SK-N-SH (cell line): Measurements from ENCODE around the gene PKN2. TPM values are rescaled to one million over a fixed set of nuclear protein-coding genes. Genes with fewer than 3 reads are reported as not detected.

Source experiments
- CTCF ChIA-PET: fragments of 300-600, 350-600 bp; formaldehyde crosslinking; extraction: SDS; loops from one replicate; lab custom pipeline; 2021; lab: Yijun Ruan, JAX
- POLR2A ChIA-PET: fragments of 350-600 bp; sonication (Branson Sonifier 250); formaldehyde crosslinking; extraction: SDS; loops from one replicate; lab custom pipeline; 2020; ENCODE audit warnings: antibody characterized with exemption, inconsistent platforms; lab: Yijun Ruan, JAX
- DNase-seq: peaks from one replicate; pipeline ENCODE4 v3.0.0; 2012
- H2AFZ ChIP-seq: fragments of 200-600 bp; sonication (generic); 2 replicates; pipeline ENCODE4 v1.8.1; 2016; ENCODE audit warnings: antibody characterized with exemption, mild to moderate bottlenecking, low read depth
- H3F3A ChIP-seq: fragments of 200-600 bp; sonication (generic); replicated peaks from 2 replicates; pipeline ENCODE3; 2016; ENCODE audit warnings: antibody characterized with exemption, mild to moderate bottlenecking; ENCODE audit not compliant: insufficient read depth
- H3K27ac ChIP-seq, 2 experiments: fragments of 200-500 bp in 1 of 2; fragments of 200-600 bp in 1 of 2; sonication (Bioruptor generic) in 1 of 2; sonication (generic), shearing (Covaris generic) in 1 of 2; 2 replicates each; pipeline versions ENCODE4 v1.5.1 to v1.6.1; 2014 to 2016; ENCODE audit warnings: low read depth in 2 of 2, inconsistent platforms in 1 of 2, low read length in 1 of 2, mild to moderate bottlenecking in 1 of 2, mixed read lengths in 1 of 2
- H3K27me3 ChIP-seq: fragments of 200-600 bp; sonication (generic), shearing (Covaris generic); 2 replicates; pipeline ENCODE4 v1.6.1; 2016; ENCODE audit warnings: mixed run types; ENCODE audit not compliant: insufficient read depth
- H3K36me3 ChIP-seq, 2 experiments: fragments of 200-500 bp in 1 of 2; fragments of 200-600 bp in 1 of 2; sonication (Bioruptor generic) in 1 of 2; sonication (generic) in 1 of 2; replicated peaks in 1 of 2; 2 replicates each; pipeline versions ENCODE3 to v1.5.1; 2014 to 2016; ENCODE audit warnings: low read length in 1 of 2, mild to moderate bottlenecking in 1 of 2; ENCODE audit not compliant: insufficient read depth in 2 of 2, control insufficient read depth in 1 of 2
- H3K4me1 ChIP-seq, 2 experiments: fragments of 200-500 bp in 1 of 2; fragments of 200-600 bp in 1 of 2; sonication (Bioruptor generic) in 1 of 2; sonication (generic), shearing (Covaris generic) in 1 of 2; 2 replicates each; pipeline versions ENCODE4 v1.5.1 to v1.6.1; 2014 to 2016; ENCODE audit warnings: low read depth in 1 of 2, low read length in 1 of 2, mixed run types in 1 of 2; ENCODE audit not compliant: insufficient read depth in 2 of 2, control insufficient read depth in 1 of 2
- H3K4me2 ChIP-seq: fragments of 200-600 bp; sonication (generic), shearing (Covaris generic); 2 replicates; pipeline ENCODE4 v1.6.1; 2017; ENCODE audit warnings: mixed run types
- H3K4me3 ChIP-seq, 2 experiments: fragments of 200-500 bp in 1 of 2; fragments of 200-600 bp in 1 of 2; sonication (Bioruptor generic) in 1 of 2; sonication (generic), shearing (Covaris generic) in 1 of 2; 2 replicates each; pipeline versions ENCODE4 v1.5.1 to v1.8.1; 2014 to 2016; ENCODE audit warnings: low read depth in 2 of 2, inconsistent platforms in 1 of 2, low read length in 1 of 2, mild to moderate bottlenecking in 1 of 2, mixed read lengths in 1 of 2, moderate library complexity in 1 of 2
- H3K79me2 ChIP-seq: fragments of 200-600 bp; sonication (generic); 2 replicates; pipeline ENCODE4 v1.8.1; 2017; ENCODE audit warnings: mild to moderate bottlenecking; ENCODE audit not compliant: insufficient read depth
- H3K9ac ChIP-seq: fragments of 200-600 bp; sonication (generic); 2 replicates; pipeline ENCODE4 v1.6.1; 2017; ENCODE audit warnings: mixed run types
- H3K9me2 ChIP-seq: fragments of 200-600 bp; sonication (generic); 2 replicates; pipeline ENCODE4 v1.6.1; 2017; ENCODE audit warnings: mixed run types
- H3K9me3 ChIP-seq: fragments of 200-600 bp; sonication (generic); 2 replicates; pipeline ENCODE4 v1.6.1; 2017; ENCODE audit warnings: mixed run types, mild to moderate bottlenecking, moderate library complexity
- H4K20me1 ChIP-seq: fragments of 200-600 bp; sonication (generic); 2 replicates; pipeline ENCODE4 v1.6.1; 2017; ENCODE audit warnings: mild to moderate bottlenecking, mixed run types; ENCODE audit not compliant: insufficient read depth
- CHD2 ChIP-seq: fragments of 150-350 bp; IDR thresholded peaks from 2 replicates; pipeline ENCODE4 v1.6.1; 2018; ENCODE audit warnings: low read length; ENCODE audit not compliant: partially characterized antibody
- FOXM1 ChIP-seq: IDR thresholded peaks from 2 replicates; pipeline ENCODE4 v1.4.0; 2012; ENCODE audit warnings: low read depth, mild to moderate bottlenecking
- JUND ChIP-seq: IDR thresholded peaks from 2 replicates; pipeline ENCODE4 v1.4.0; 2012
- MAX ChIP-seq: IDR thresholded peaks from 2 replicates; pipeline ENCODE4 v1.4.0; 2012; ENCODE audit warnings: low read depth
- NFIC ChIP-seq: IDR thresholded peaks from 2 replicates; pipeline ENCODE4 v1.4.0; 2012; ENCODE audit warnings: borderline replicate concordance
- PBX3 ChIP-seq: IDR thresholded peaks from 2 replicates; pipeline ENCODE4; 2012
- RAD21 ChIP-seq: IDR thresholded peaks from 2 replicates; pipeline ENCODE4 v1.6.1; 2012; ENCODE audit warnings: mild to moderate bottlenecking, low read length
- RCOR1 ChIP-seq: fragments of 150-350 bp; IDR thresholded peaks from 2 replicates; pipeline ENCODE4 v1.6.1; 2017; ENCODE audit warnings: antibody characterized with exemption, low read length
- REST ChIP-seq: IDR thresholded peaks from 2 replicates; pipeline ENCODE4 v1.6.1; 2012; ENCODE audit warnings: mild to moderate bottlenecking, low read depth, low read length, moderate library complexity
- RXRA ChIP-seq: IDR thresholded peaks from 2 replicates; pipeline ENCODE4 v1.4.0; 2012; ENCODE audit warnings: low read depth, mild to moderate bottlenecking, borderline replicate concordance
- SMC3 ChIP-seq: IDR thresholded peaks from 2 replicates; pipeline ENCODE4 v1.6.1; 2012; ENCODE audit warnings: low read depth, low read length, improper control_type of control experiment
- TEAD4 ChIP-seq: IDR thresholded peaks from 2 replicates; pipeline ENCODE4 v1.4.0; 2012; ENCODE audit warnings: mild to moderate bottlenecking, borderline replicate concordance; ENCODE audit not compliant: insufficient read depth
- USF1 ChIP-seq: IDR thresholded peaks from 2 replicates; pipeline ENCODE4 v1.4.0; 2012; ENCODE audit warnings: low read depth, borderline replicate concordance
- YY1 ChIP-seq: IDR thresholded peaks from 2 replicates; pipeline ENCODE4 v1.4.0; 2012; ENCODE audit warnings: low read depth, mild to moderate bottlenecking
- polyA plus RNA-seq, 3 experiments: library from polyadenylated mRNA; depleted of rRNA; stranded (reverse); fragments of >200 nt; gene quantifications; 2 replicates each; pipeline ENCODE4 v1.2.3, GENCODE V29; 2012

Gene PKN2
- polyA plus RNA-seq, 1 of the 3 experiments (the other 2 are of a cell fraction): 6.8 TPM

- TF ChIP-seq PBX3: peak; percentile 87
- TF ChIP-seq CHD2: no peak
- peak; percentile 80 for TF ChIP-seq JUND
- TF ChIP-seq TEAD4: peak; percentile 69; the same call in 1 of the 2 replicates
- no peak for TF ChIP-seq REST
- no peak for TF ChIP-seq SMC3
- no peak for TF ChIP-seq RAD21
- no peak for TF ChIP-seq RCOR1
Measured at GRCh38 chr1:88731475-88732269, 47.6 kb downstream of the PKN2 start (continued).

GRCh38 chr1:88735382-88735781, 51.3 kb downstream of the PKN2 start:
- H3F3A ChIP-seq: peaks cover 16% of the 10 kb centered on the region
- no peaks in the 10 kb centered on the region for H3K27me3 ChIP-seq
- no peak overlapping the region for H3K9ac ChIP-seq
- peaks cover 35% of the 10 kb centered on the region for H4K20me1 ChIP-seq
- H3K9me3 ChIP-seq: peaks cover 7% of the 10 kb centered on the region; the same call in 1 of the 2 replicates
- H3K4me3 ChIP-seq: no peak overlapping the region
- H3K36me3 ChIP-seq: no peaks in the 10 kb centered on the region
- DNase-seq: no peak
- H3K4me1 ChIP-seq: peaks cover 0 to 3% of the 10 kb centered on the region in 2 experiments; a peak in 2 of 4 replicates
- H3K27ac ChIP-seq: no peak overlapping the region
- no peak overlapping the region for H3K4me2 ChIP-seq
- ChIA-PET POLR2A (no interaction called here), CTCF (interaction anchor here (0.9 to 1.4 kb wide), 3 partner anchors 40 to 142 kb away, joined by 3 to 5 read pairs (median 4); no protein-coding TSS in a partner anchor)
- no peak for TF ChIP-seq MAX
- TF ChIP-seq USF1: no peak
- no peak for TF ChIP-seq RXRA
- no peak for TF ChIP-seq CHD2
- no peak for TF ChIP-seq JUND
- no peak for TF ChIP-seq NFIC
- TF ChIP-seq FOXM1: no peak
- TF ChIP-seq YY1: no peak
- TF ChIP-seq PBX3: no peak
- H2AFZ ChIP-seq: no peak overlapping the region
- H3K9me2 ChIP-seq: no peaks in the 10 kb centered on the region
- H3K79me2 ChIP-seq: peaks cover 84% of the 10 kb centered on the region
